Measurements from ENCODE around the gene RFPL2.
"Not testable (repeated sequence)": the region's sequence is repeated elsewhere in the genome, so short reads cannot be mapped to it uniquely, and the experiment has no call there.

RFPL2 gene

DNA sequence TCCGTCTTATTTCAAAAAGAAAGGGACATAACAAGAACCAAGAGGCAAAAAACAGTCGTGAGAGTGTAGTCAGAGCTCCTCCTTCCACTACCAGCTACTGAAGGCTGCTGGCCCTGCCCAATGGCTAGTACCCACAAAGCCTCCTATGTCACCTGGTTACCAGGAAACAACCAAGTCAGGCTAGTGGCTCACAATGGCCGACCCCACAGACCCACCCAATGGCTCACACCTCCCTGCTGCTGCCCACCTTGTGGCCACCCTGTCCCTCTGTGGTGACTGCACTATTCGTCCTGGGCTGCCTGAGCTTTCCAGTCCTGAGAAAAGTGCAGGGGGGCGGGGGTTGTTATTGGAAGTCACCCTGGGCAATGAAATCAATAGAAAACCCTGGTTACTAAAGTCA, 47.2 kb downstream of the RFPL2 start:
- H3K36me3 Mint-ChIP-seq; ATAC-seq; DNase-seq (ENCODE audit: low spot score in 2 of 2): not testable (repeated sequence)

DNA sequence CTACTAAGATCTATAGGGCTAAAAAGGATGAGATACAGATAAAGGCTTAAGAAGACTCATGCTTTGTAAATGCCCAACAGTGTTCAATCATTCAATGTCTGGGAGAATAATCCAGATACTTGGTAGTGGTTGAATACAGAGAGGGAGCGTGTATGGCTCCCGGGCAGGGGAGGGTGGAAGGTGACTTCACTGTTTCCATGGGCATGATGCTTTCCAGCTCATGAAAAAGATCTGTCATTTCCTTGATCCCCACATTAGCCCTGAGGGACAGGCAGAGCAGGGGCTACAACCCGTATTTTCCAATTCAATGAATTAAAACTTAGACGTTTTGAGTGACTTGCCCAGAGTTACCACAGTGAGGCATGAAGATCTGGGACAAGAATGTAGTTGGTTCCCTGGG, 50.1 kb downstream of the RFPL2 start:
- peaks cover 13% of the 10 kb centered on the region for H3K4me1 Mint-ChIP-seq
- H3K9me3 Mint-ChIP-seq; H3K4me3 Mint-ChIP-seq; H3K27ac Mint-ChIP-seq; DNase-seq (ENCODE audit: low spot score in 2 of 2); ATAC-seq; H3K36me3 Mint-ChIP-seq: not testable (repeated sequence)

More for the DNA sequence above, 47.2 kb downstream of the RFPL2 start:
- H3K9me3 Mint-ChIP-seq, H3K4me3 Mint-ChIP-seq, H3K27ac Mint-ChIP-seq, H3K4me1 Mint-ChIP-seq: not testable (repeated sequence)

DNA sequence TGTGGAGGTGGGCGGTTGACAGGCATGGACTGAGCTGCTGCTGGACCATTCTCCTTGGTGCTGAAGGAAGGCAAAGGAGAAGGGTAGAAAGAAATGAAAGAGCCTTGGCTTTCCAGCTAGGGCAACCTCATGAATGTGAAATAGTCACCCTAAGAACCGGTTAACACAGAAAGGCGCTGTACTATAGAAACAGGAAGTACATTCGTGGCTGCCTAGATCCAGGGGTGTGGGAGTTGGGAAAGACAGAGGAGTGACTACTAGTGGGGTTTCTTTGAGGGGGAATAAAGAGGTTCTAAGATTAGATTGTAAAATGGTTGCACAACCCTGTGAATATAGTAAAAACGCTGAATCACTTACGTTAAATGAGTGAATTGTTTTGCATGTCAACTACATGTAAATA, 53.2 kb downstream of the RFPL2 start:
- H3K9me3 Mint-ChIP-seq; DNase-seq (ENCODE audit: low spot score in 2 of 2); H3K36me3 Mint-ChIP-seq; ATAC-seq; H3K4me3 Mint-ChIP-seq; H3K27ac Mint-ChIP-seq: not testable (repeated sequence)
- peaks cover 13% of the 10 kb centered on the region for H3K4me1 Mint-ChIP-seq

DNA sequence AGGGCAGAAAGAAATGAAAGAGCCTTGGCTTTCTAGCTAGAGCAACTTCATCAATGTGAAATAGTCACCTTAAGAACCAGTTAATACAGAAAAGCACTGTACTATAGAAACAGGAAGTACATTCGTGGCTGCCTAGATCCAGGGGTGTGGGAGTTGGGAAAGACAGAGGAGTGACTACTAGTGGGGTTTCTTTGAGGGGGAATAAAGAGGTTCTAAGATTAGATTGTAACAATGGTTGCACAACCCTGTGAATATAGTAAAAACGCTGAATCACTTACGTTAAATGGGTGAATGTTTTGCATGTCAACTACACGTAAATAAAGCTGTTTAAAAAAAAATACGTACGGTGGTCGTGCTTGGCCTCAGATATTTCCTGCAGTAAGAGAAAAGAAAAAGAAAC, 54.2 kb downstream of the RFPL2 start:
- peak overlapping the region; percentile 15 for H3K27ac Mint-ChIP-seq
- peaks cover 13% of the 10 kb centered on the region for H3K4me1 Mint-ChIP-seq
- not testable (repeated sequence) for H3K4me3 Mint-ChIP-seq; H3K9me3 Mint-ChIP-seq; DNase-seq (ENCODE audit: low spot score in 2 of 2); ATAC-seq; H3K36me3 Mint-ChIP-seq

DNA sequence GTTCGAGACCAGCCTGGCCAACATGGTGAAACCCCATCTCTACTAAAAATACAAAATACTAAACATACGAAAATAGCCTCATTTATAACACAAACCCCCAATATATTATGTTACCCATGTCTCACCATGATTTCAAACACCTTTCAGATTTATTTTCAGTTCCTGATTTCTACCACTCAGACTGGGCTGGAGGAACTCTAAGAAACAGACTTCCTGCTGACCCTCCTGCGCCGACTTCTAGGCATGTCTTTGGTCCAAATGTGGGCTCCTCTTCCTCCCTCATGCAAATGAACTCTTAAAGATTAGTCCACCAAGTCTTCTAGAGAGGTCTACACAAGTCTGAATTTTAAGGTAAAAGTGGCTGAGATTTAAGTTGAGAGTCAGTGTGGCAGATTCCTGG, 56.5 kb downstream of the RFPL2 start:
- DNase-seq (ENCODE audit: low spot score in 2 of 2); H3K4me3 Mint-ChIP-seq; H3K27ac Mint-ChIP-seq; H3K36me3 Mint-ChIP-seq; H3K9me3 Mint-ChIP-seq; ATAC-seq: not testable (repeated sequence)
- H3K4me1 Mint-ChIP-seq: peaks cover 30% of the 10 kb centered on the region

DNA sequence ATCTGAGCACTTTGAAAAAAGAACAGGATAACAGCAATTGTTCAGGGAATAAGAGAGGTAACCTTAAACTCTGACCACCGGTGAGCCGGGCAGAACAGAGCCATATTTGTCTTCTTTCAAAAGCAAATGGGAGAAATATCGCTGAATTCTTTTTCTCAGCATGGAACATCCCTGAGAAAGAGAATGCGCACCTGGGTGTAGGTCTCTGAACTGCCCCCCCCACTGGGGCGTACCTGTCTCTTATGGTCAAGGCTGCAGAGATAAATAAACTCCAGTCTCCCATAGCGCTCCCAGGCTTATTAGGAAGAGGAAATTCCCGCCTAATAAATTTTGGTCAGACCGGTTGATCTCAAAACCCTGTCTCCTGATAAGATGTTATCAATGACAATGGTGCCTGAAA, 57.7 kb downstream of the RFPL2 start:
- not testable (repeated sequence) for H3K27ac Mint-ChIP-seq; DNase-seq (ENCODE audit: low spot score in 2 of 2); H3K36me3 Mint-ChIP-seq; H3K4me3 Mint-ChIP-seq; ATAC-seq; H3K9me3 Mint-ChIP-seq
- H3K4me1 Mint-ChIP-seq: peaks cover 35% of the 10 kb centered on the region

DNA sequence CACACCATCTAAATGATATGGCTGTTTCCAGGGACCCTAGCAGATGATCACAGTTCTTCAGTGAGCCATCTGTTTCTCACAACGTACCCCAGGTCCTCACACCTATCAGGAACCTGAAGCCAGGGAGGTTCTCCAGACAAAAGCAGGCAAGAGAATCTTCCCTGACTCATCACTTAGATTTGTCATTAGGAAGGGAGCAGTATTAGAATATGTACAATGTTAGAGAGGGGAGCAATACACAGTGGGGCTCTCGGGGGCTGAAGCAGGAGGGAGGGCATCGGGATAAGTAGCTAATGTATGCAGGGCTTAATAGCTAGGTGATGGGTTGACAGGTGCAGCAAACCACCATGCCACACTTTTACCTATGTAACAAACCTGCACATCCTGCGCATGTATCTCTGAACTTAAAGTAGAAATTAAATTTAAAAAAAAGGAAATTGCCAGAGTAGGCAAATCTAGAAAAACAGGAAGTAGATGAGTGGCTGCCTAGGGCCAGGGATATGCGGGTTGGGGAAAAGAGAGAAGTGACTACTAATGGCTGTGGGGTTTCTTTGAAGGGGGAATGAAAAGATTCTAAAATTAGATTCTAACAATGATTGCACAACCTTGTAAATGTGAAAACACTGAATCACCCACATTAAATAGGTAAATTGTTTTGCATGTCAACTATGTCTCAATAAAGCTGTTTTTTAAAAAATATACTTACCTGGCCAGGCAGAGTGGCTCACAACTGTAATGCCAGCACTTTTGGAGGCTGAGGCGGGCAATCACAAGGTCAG, 60.2 kb downstream of the RFPL2 start:
- DNase-seq (ENCODE audit: low spot score in 2 of 2): no peak
- peak overlapping the region; percentile 86 for H3K27ac Mint-ChIP-seq
- no peak overlapping the region for H3K4me3 Mint-ChIP-seq
- no peaks in the 10 kb centered on the region for H3K36me3 Mint-ChIP-seq
- no peak for ATAC-seq
- peaks cover 6% of the 10 kb centered on the region for H3K9me3 Mint-ChIP-seq
- peaks cover 44% of the 10 kb centered on the region for H3K4me1 Mint-ChIP-seq

DNA sequence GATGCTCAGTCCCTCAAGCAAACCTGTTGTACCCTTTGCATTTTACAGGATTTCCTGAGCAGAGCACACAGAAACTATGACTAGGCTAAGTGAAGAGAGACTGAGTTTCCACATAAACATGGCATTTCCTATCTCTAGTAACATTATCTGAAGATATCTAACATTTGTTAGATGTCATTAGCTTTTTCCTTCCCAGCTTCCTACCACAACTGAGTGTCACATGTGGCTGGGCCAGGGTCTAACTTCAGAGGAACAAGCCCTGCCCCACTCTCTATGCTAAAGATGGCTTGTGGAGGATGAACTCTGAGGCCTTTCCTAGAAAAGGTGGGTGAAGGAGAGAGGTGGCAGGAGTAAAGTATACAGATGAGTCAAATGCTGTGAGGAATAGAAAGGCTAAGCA, 62.3 kb downstream of the RFPL2 start:
- peak in 1 of 2 donors; percentile 59 for DNase-seq (ENCODE audit: low spot score in 2 of 2)
- Mint-ChIP-seq H3K27ac (peak overlapping the region; percentile 86), H3K36me3 (peaks cover 8% of the 10 kb centered on the region), H3K9me3 (peaks cover 6% of the 10 kb centered on the region), H3K4me1 (peaks cover 56% of the 10 kb centered on the region), H3K4me3 (peak overlapping the region; percentile 24)
- peak; percentile 77 for ATAC-seq

DNA sequence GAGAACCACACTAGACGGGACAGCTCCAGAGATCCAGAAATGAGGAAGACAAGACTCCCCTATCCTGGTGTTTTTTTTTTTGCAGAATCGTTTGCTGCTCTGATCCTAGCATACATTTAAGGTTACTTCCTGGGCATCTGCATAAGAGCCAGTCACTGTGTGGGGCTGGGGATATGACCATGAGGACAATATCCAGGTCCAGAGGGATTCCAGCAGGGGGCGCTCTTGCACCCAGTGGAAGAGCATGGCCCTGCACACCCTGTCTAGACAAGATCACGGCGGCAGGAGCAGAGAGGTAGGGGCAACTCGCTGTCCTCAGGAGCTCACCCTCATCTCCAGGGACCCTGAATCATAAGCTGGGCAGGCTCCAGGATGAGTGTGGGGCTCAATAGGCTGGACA, 64.2 kb downstream of the RFPL2 start:
- H3K4me1 Mint-ChIP-seq: peaks cover 62% of the 10 kb centered on the region
- not testable (repeated sequence) for H3K4me3 Mint-ChIP-seq, H3K27ac Mint-ChIP-seq, H3K36me3 Mint-ChIP-seq, H3K9me3 Mint-ChIP-seq
- ATAC-seq (peak; percentile 69), DNase-seq (ENCODE audit: low spot score in 2 of 2) (peak in 1 of 2 donors; percentile 52)
